Keratinocyte (primary cell): Measurements from ENCODE around the gene C2orf69. TPM values are rescaled to one million over a fixed set of nuclear protein-coding genes. Genes with fewer than 3 reads are reported as not detected.

Experiments
- DNase-seq: peaks from one replicate; pipeline ENCODE4 v3.0.0-alpha.2; 2011; ENCODE audit warnings: low read depth, missing footprints, low spot score
- FAIRE-seq: peaks from 2 replicates; lab custom pipeline; 2011; peaks lifted over from hg19 to GRCh38; lab: Jason Lieb, UNC
- H2AFZ ChIP-seq: 2 replicates; pipeline ENCODE4 v1.6.0; 2012; ENCODE audit warnings: low read length, control low read depth, inconsistent platforms; ENCODE audit not compliant: control insufficient read depth
- H3K27ac ChIP-seq: 2 replicates; pipeline ENCODE4 v1.5.1; 2011; ENCODE audit warnings: low read length; ENCODE audit not compliant: control insufficient read depth, insufficient read depth
- H3K27me3 ChIP-seq: 3 replicates; pipeline ENCODE4 v1.6.0; 2011; ENCODE audit warnings: low read length; ENCODE audit not compliant: control insufficient read depth, insufficient read depth; ENCODE audit errors: extremely low read depth
- H3K36me3 ChIP-seq, 2 experiments: 2 replicates in 1 of 2; 3 replicates in 1 of 2; pipeline ENCODE4 v1.5.1; 2011; ENCODE audit warnings: low read length in 2 of 2, mild to moderate bottlenecking in 1 of 2; ENCODE audit not compliant: control insufficient read depth in 2 of 2, insufficient read depth in 2 of 2; ENCODE audit errors: extremely low read depth in 1 of 2
- H3K4me1 ChIP-seq: 3 replicates; pipeline ENCODE4 v1.5.1; 2011; ENCODE audit warnings: low read length; ENCODE audit not compliant: control insufficient read depth, insufficient read depth; ENCODE audit errors: extremely low read depth
- H3K4me2 ChIP-seq: 3 replicates; pipeline ENCODE4 v1.6.0; 2011; ENCODE audit warnings: low read depth, low read length; ENCODE audit not compliant: control insufficient read depth, insufficient read depth; ENCODE audit errors: extremely low read depth
- H3K4me3 ChIP-seq, 3 experiments: fragments of 200-600 bp in 1 of 3; sonication (generic) in 1 of 3; 2 replicates in 2 of 3; 3 replicates in 1 of 3; pipeline ENCODE4 v1.5.1; 2011 to 2016; ENCODE audit warnings: low read length in 3 of 3, mild to moderate bottlenecking in 3 of 3, control low read depth in 2 of 3, inconsistent platforms in 1 of 3, low read depth in 1 of 3, mixed read lengths in 1 of 3, mixed run types in 1 of 3, moderate library complexity in 1 of 3; ENCODE audit not compliant: control insufficient read depth in 2 of 3, insufficient read depth in 2 of 3; ENCODE audit errors: extremely low read depth in 1 of 3
- H3K79me2 ChIP-seq: 2 replicates; pipeline ENCODE4 v1.6.0; 2012; ENCODE audit warnings: low read length; ENCODE audit not compliant: control insufficient read depth, insufficient read depth
- H3K9ac ChIP-seq: 3 replicates; pipeline ENCODE4 v1.6.0; 2011; ENCODE audit warnings: low read length; ENCODE audit not compliant: control insufficient read depth, insufficient read depth; ENCODE audit errors: extremely low read depth
- H3K9me1 ChIP-seq: 3 replicates; pipeline ENCODE4 v1.6.0; 2011; ENCODE audit warnings: low read length; ENCODE audit not compliant: control insufficient read depth, insufficient read depth; ENCODE audit errors: extremely low read depth
- H3K9me3 ChIP-seq: 2 replicates; pipeline ENCODE4 v1.5.1; 2012; ENCODE audit warnings: low read depth, low read length; ENCODE audit not compliant: control insufficient read depth
- H4K20me1 ChIP-seq: 3 replicates; pipeline ENCODE4 v1.6.0; 2011; ENCODE audit warnings: low read length; ENCODE audit not compliant: control insufficient read depth, insufficient read depth; ENCODE audit errors: extremely low read depth
- CTCF ChIP-seq, 3 experiments: IDR thresholded peaks in 1 of 3; conservative IDR thresholded peaks in 1 of 3; optimal IDR thresholded peaks in 1 of 3; 2 replicates in 2 of 3; 3 replicates in 1 of 3; pipeline versions ENCODE3 to v1.5.1; 2011; ENCODE audit warnings: low read length in 3 of 3, mild to moderate bottlenecking in 3 of 3, moderate library complexity in 2 of 3, control low read depth in 1 of 3, inconsistent platforms in 1 of 3; ENCODE audit not compliant: insufficient read depth in 2 of 3; ENCODE audit errors: extremely low read depth in 1 of 3
- EZH2 ChIP-seq: IDR thresholded peaks from one replicate; pipeline ENCODE4 v1.6.1; 2012; ENCODE audit warnings: inconsistent platforms, mild to moderate bottlenecking, low read length, moderate library complexity
- dilution Hi-C: fragments of 300-500 bp; cut with MboI; formaldehyde crosslinking; loops from one replicate; pipeline ENCODE4 v1.7.0; 2020; ENCODE audit warnings: low sequenced_read_pairs; ENCODE audit not compliant: extremely low pct_ligation_motif_present
- polyA plus RNA-seq, 5 experiments: library from polyadenylated mRNA; depleted of rRNA in 3 of 5; stranded (reverse) in 3 of 5; stranded (forward) in 1 of 5; unstranded in 1 of 5; fragments of >200 nt; gene quantifications; 1 replicate in 1 of 5; 2 replicates in 3 of 5; 3 replicates in 1 of 5; pipeline versions ENCODE4 v1.2.1 to v1.2.3, GENCODE V29; 2011 to 2012; ENCODE audit warnings: missing spikeins in 2 of 5, low read depth in 1 of 5, low replicate concordance in 1 of 5

The C2orf69 gene
- polyA plus RNA-seq, 1 donor (not counting 4 experiments of a cell fraction or from before 2014, with no cell fraction given) = 8.6 TPM

GRCh38 chr2:199955339-199956061 lies 44.4 kb downstream of the C2orf69 start, which contains the start of the genes MAIP1 and TYW5:
Gene MAIP1 (plus strand): TSS chr2:199955582. CDS start chr2:199955799, 217 bp downstream.
Gene TYW5 (minus strand): TSS chr2:199955491. CDS start chr2:199955470, 21 bp downstream.
- no peaks in the 10 kb centered on the region for H3K9me3 ChIP-seq
- peaks cover 69% of the 10 kb centered on the region for H3K79me2 ChIP-seq
- no peaks in the 10 kb centered on the region for H4K20me1 ChIP-seq
- peaks cover 15% of the 10 kb centered on the region for H3K4me1 ChIP-seq
- H3K27me3 ChIP-seq = no peaks in the 10 kb centered on the region
- TF ChIP-seq EZH2 = no peak
- peak in 2 of 3 experiments; percentile 28 to 33 for TF ChIP-seq CTCF (optimal IDR thresholded peaks at IDR 0.05 in 1 of 3, IDR thresholded peaks at IDR 0.05 in 1 of 3, conservative IDR thresholded peaks at IDR 0.05 in 1 of 3; ENCODE audit: extremely low read depth in 1 of 3, insufficient read depth in 2 of 3, low read length in 3 of 3)
- peak within 1 kb of the TSS; percentile 82 to 98 (median 82) for H3K4me3 ChIP-seq
- peak within 1 kb of the TSS; percentile 96 for H2AFZ ChIP-seq
- dilution Hi-C loops = no loop called here
- H3K27ac ChIP-seq = peak within 1 kb of the TSS; percentile 81
- H3K4me2 ChIP-seq = peak within 1 kb of the TSS; percentile 98
- H3K36me3 ChIP-seq = peaks cover 1 to 3% of the 10 kb centered on the region in 2 experiments
- DNase-seq = no peak
- H3K9ac ChIP-seq = peak within 1 kb of the TSS; percentile 96
- no peak for FAIRE-seq
- no peaks in the 10 kb centered on the region for H3K9me1 ChIP-seq

- FAIRE-seq (peak; percentile 44), DNase-seq (no peak)
- Histone ChIP-seq H3K9ac (peak overlapping the region; percentile 96), H3K27me3 (no peaks in the 10 kb centered on the region), H3K27ac (peak overlapping the region; percentile 81), H3K36me3 (peaks cover 0 to 5% of the 10 kb centered on the region in 2 experiments), H3K79me2 (peaks cover 65% of the 10 kb centered on the region), H3K9me1 (no peaks in the 10 kb centered on the region), H3K9me3 (no peaks in the 10 kb centered on the region), H3K4me3 (peak overlapping the region; percentile 82 to 98 (median 82)), H3K4me2 (peak overlapping the region; percentile 98), H3K4me1 (peaks cover 15% of the 10 kb centered on the region), H4K20me1 (no peaks in the 10 kb centered on the region), H2AFZ (peak overlapping the region; percentile 96)
- dilution Hi-C loops = no loop called here
- no peak for TF ChIP-seq CTCF (optimal IDR thresholded peaks at IDR 0.05 in 1 of 3, IDR thresholded peaks at IDR 0.05 in 1 of 3, conservative IDR thresholded peaks at IDR 0.05 in 1 of 3; ENCODE audit: extremely low read depth in 1 of 3, insufficient read depth in 2 of 3, low read length in 3 of 3)
- no peak for TF ChIP-seq EZH2
Measured at GRCh38 chr2:199956062-199956380, 44.9 kb downstream of the C2orf69 start.
